ENCODE data around the gene KRTAP5-7.
"Not testable (repeated sequence)": the region's sequence is repeated elsewhere in the genome, so short reads cannot be mapped to it uniquely, and the experiment has no call there.

The KRTAP5-7 gene

DNA sequence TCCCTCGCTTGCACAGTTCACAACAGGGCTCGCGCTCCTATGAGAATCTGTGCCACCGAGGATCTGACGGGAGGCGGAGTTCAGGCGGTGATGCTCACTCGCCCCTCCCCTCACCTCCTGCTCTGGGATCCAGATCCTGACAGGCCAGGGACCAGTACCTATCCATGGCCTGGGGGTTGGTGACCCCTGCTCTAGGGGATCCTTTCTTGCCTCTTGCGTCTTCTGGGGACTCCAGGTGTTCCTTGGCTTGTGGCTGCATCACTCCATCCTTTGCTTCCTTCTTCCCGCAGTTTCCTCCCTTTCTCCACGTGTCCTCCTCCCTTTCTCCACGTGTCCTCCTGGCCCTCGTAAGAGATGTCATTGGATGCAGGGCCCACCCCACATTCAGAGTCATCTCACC, 30.6 kb upstream of the KRTAP5-7 start:
- no peak for FAIRE-seq

GRCh38 chr11:71498091-71498490, 29.0 kb upstream of the KRTAP5-7 start:
- FAIRE-seq, result no peak

DNA sequence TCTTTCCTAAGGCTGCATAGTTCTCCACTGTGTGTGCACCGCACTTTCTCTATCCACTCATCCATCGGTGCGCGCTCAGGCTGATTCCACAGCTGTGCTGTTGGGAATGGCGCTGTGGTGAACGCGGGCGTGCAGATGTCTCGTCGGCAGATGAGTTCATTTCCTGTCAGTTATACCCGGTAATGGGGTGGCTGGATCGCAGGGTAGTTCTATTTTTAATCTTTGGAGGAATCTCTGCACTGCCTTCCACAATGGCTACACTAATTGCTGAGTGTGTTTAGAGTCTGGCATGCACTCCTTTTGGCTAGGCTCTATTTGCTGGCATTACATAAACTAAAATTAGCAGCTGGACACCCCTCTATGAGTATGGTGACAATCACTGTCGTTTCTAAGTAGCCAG, 27.9 kb upstream of the KRTAP5-7 start:
- FAIRE-seq, result no peak

DNA sequence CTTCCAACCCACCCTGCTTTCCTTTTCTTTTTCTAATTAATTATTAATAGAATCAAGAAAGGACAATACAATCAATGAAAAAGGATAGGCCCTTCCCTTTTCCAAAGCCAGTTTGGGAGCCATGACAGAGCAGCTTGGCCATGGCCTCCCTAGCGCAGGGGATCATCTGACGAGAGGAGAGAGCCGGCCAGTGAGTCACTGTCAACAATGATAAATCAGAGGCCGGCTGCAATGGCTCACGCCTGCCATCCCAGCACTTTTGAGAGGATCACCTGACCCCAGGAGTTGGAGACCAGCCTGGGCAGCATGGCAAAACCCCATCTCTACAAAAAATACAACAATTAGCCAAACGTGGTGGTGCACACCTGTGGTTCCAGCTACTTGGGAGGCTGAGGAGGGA, 27.5 kb upstream of the KRTAP5-7 start:
- no peak for FAIRE-seq

GRCh38 chr11:71500601-71501021, 26.5 kb upstream of the KRTAP5-7 start:
- FAIRE-seq, result no peak

- FAIRE-seq, result no peak
Measured at GRCh38 chr11:71501071-71501985, 25.7 kb upstream of the KRTAP5-7 start.

- no peak for FAIRE-seq
Measured at GRCh38 chr11:71502026-71502425, 25.0 kb upstream of the KRTAP5-7 start.

- FAIRE-seq, result no peak
Measured at GRCh38 chr11:71502871-71503435, 24.1 kb upstream of the KRTAP5-7 start.

DNA sequence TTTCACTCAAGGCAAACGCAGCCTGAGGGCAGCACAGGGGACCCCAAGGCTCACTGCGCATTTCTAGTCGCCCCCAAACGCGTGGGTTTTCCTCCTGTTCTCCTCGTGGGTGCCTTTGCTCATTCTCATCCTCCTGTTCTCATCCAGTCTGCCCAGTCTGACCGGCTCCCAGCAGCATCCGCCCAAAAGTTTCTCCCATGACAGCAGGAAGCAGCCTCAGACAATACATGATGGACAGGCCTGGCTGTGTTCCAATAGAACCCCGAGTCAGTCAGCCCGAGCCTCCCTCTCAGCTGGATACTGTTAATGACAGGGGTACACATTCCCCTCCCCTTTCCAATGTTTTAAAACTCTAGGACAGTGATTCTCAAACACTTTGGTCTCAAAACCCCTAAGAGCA, 22.5 kb upstream of the KRTAP5-7 start:
- FAIRE-seq, result no peak

- no peak for FAIRE-seq
Measured at GRCh38 chr11:71505001-71505400, 22.1 kb upstream of the KRTAP5-7 start.

DNA sequence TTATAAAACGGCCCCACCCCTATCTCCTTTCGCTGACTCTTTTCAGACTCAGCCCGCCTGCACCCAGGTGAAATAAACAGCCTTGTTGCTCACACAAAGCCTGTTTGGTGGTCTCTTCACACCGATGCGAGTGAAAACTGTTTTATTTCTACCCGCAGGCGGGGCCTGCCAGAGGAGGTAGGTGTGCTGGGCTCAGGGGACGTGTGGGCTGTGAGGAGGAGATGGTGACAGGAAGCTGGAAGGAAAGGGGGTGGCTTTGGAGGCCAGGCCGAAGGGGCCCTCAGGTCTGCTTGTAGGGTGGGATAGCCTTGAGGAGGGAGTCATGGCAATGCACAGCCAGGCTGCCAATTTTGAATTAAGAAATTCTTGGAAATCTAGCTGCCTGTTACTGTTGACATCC, 21.3 kb upstream of the KRTAP5-7 start:
- no peak for FAIRE-seq

DNA sequence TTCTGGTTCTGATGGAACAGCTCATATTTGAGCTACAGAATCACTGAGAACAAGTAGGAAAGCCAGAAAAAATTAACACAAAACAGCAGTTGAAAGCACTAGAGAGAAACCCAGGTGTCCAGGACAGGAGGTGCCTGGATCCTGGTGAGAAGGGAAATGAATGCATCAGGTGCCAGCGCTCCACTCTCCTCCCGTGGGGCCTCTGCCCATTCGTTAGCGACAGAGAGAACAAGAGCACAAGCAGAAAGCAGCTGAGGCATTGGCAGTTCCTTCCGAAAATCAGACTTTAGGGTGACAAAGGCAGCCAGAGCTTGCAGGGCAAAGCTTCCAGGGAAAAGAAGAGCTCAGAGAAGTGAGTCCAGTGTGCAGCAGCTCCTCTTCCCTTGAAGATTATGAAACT, 20.0 kb upstream of the KRTAP5-7 start:
- FAIRE-seq, result no peak

DNA sequence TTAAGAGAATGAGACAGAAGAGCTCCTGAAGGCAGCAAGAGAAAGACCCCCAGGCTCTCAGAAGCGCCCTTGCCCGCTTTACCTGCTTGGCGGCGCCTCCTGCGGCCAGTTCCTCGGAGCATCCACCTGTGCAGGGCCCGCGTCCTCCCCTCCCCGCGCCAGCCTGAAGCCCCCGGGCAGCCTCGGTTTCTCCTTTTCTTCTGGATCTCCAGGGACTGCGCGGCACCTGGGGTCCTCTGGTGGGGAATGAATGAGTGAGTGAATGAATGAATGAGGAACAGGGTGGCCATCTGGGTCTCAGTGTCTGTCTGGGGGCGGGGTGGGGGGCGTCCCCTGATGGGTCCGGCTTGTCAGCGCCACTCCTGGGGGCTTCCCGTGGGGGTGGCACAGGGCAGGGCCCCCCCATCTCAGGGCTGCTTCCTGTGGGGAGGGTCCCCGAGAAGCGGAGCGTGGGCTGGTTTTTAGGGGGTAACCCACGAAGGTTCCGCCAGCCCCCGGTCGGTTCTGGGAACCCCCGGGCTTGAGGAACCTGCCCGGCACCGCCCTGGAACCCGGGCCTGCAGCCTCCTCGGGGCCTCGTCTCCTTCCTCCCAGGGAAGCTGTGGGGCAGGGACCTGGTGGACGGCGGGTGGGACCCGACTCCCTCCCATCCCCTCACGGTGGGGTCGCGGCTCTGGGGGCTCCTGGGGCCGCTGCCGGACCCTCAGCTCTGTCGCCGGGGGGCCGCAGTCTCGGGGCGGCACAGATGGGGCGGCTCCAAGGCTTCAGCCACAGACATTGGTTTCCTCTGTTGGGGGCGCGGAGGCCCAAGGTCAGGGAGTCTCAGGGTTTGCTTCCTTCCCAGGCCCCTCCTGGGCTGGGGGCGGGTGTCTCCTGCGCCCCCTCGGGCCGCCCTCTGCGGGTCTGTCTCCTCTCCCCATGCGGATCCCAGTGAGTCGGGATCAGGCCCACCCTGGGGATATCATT, 8.3 kb upstream of the KRTAP5-7 start:
- FAIRE-seq, result no peak

- no peak for FAIRE-seq
Measured at GRCh38 chr11:71519546-71519945, 7.5 kb upstream of the KRTAP5-7 start.

DNA sequence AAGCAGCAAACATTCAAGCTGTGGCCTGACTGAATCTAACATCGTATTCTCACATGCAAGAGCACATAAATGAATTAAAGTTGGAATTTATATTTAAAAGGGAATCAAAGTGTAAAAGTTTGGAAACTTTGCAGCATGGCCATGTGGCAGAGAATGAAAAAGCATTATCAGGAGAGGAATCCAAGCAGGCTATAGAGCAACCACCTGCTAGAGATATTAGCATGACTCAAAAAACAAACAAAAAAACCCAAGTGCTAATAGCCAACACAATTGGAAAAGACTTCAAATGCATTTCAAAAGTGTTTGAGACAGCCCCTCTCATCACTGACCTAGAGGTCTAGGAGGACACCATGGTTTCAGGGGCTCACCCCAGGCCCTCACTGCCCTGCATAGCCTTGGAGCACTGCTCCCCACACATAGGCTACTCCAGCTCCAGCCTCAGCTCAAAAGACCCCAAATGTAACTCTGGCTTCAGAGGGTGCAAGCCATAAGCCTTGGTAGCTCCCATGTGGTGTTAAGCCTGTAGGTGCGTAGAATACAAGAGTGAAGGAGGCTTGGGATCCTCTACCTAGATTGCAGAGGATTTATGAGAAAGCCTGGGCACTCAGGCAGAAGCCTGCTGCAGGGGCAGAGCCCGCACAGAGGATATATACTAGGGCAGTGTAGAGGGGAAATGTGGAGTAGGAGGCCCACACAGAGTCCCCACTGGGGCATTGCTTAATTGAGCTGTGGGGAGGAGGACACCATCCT, 1.7 kb upstream of the KRTAP5-7 start:
- no peak for FAIRE-seq

DNA sequence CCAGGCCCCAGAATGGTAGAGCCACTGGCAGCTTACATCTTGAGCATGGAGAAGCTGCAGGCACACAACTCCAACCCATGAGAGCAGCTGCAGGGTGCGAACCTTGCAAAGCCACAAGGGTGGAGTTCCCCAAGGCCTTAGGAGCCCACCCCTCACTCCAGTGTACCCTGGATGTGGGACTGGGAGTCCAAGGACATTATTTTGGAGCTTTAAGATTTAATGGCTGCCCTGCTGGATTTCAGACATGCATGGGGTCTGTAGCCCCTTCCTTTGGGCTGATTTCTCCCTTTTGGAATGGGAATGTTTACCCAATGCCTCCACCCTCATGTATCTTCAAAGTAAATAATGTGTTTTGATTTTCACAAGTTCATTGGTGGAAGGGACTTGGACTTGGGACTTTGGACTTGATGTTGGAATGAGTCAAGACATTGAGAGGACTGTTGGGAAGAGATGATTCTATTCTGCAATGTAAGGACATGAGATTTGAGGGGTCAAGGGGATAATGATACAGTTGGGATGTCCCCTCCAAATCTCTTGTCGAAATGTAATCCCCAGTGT, 1.1 kb upstream of the KRTAP5-7 start:
- no peak for FAIRE-seq

DNA sequence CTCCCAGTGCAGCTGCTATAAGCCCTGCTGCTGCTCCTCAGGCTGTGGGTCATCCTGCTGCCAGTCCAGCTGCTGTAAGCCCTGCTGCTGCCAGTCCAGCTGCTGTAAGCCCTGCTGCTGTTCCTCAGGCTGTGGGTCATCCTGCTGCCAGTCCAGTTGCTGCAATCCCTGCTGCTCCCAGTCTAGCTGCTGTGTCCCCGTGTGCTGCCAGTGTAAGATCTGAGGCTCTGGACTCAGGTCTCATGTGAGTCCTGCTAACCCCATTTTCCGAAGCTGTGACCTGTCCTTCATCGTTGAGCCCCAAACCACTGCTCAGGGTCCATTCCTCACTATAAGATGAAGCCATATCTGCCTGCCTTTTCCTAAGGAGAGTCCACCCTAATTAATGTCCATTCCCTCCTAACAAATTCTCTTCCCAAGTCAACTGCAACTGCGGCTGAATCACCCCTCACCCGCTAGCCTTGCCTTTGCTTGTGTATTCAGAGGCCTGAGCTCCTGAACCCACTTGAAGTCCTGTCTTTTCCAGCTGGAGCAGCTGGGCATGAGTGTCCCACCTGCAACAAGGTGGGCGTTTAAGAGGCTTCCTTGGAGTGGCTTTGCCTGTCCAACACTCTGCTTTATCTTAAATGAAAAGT, 626 bp downstream of the KRTAP5-7 start:
- no peak for FAIRE-seq

DNA sequence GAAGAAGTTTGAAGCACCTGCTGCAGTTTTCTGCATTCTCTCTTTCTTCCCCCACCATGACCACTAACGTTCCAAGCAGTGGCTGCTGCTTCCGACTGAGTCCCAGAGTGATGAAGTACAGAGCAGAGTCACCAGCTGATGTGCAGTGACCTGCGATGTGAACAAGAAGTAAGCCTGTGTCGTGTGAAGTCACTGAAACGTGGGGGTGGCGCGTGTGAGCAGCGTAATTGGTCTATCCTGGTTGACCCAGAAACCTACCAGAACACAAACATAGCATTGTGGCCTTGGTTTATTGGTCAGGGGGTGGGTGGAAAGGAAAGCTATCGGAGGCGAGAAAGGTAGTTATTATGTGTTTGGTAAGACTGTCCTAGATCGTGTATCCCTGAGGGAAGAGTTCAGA, 3.5 kb downstream of the KRTAP5-7 start:
- no peak for FAIRE-seq

DNA sequence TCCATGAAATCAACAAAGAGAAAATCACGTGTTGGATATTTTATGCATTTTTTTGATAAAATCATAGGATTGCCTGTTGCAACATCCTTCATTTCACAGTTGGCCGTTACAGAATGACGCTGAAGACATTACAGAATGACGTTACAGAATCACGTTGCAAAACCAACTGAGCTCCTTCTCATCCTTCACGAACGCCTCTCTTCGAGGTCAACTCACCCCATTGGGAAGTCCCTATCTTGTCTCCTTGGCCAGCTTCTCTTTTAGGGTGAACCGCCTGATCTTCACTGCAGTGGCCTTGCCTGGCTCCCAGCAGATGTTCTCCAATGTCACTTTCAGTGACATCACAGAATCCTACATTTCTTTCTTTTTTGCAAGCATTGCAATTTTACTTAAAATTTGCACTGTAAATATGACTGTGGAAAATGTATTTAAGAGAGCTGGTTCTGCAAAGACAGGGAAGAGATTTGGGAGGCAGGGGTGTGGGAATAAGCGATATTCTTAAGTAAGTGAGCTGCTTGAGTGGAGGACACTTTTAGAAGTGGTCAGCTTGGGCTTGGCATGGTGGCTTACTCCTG, 5.1 kb downstream of the KRTAP5-7 start:
- no peak for FAIRE-seq

GRCh38 chr11:71534711-71535608, 7.9 kb downstream of the KRTAP5-7 start:
- not testable (repeated sequence) for FAIRE-seq

All from colon (tissue), 2 donors.